Choroid plexus epithelial cell (primary cell): ENCODE measurements around the gene FFAR2.

Experiments used
- DNase-seq: peaks from one replicate; pipeline ENCODE4 v3.0.0-alpha.2; 2010; ENCODE audit warnings: low read depth
- H3K4me3 ChIP-seq: 2 replicates; pipeline ENCODE4 v1.5.1; 2011; ENCODE audit warnings: low read depth, mild to moderate bottlenecking, control low read depth, low read length, moderate library complexity
- CTCF ChIP-seq: conservative IDR thresholded peaks from 2 replicates; pipeline ENCODE4 v1.5.1; 2011; ENCODE audit warnings: low read depth, mild to moderate bottlenecking, control low read depth, inconsistent platforms, low read length, moderate library complexity

FFAR2 gene

GRCh38 chr19:35476149-35476548 is 28.1 kb downstream of the FFAR2 start:
- no peak for DNase-seq
- no peak overlapping the region for H3K4me3 ChIP-seq
- peak; percentile 7 for TF ChIP-seq CTCF

DNA sequence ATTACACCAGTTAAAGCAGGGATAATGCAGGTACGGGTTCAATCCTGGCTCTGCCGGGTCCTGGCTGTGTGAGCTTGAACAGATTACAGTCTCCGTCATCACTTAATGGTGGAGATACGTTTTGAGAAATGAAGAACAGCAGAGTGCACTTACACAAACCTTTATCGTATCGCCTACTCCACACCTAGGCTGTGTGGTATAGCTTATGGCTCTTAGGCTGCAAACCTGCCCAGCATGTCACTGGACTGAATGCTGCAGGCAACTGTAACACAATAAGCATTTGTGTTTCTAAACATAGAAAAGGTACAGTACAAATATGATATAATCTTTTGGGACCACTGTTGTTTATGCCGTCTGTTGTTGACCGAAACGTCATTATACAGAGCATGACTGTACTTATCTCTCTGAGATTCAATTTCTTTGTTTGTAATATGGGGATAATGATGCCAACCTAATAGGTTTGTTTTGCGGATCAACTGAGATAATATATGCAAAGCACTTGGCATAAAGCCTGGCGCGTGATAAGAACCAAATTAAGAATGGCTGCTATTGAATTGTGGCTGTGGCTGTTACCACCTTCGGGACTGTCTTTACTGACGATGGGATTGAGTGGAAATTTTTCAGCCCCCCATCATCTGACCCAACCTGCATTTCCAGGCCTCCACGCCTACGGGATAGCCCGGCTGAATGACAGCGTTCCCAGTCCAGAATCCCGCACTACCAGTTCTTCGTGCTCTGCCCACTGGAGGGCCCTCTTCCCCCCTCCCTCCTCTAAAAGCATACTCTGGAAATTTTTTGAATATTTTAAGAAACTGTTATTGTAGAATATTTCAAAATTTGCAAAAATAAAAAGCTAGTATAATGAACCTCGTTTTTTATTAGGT is 31.0 kb downstream of the FFAR2 start:
- no peak for TF ChIP-seq CTCF
- H3K4me3 ChIP-seq, result no peak overlapping the region
- no peak for DNase-seq

DNA sequence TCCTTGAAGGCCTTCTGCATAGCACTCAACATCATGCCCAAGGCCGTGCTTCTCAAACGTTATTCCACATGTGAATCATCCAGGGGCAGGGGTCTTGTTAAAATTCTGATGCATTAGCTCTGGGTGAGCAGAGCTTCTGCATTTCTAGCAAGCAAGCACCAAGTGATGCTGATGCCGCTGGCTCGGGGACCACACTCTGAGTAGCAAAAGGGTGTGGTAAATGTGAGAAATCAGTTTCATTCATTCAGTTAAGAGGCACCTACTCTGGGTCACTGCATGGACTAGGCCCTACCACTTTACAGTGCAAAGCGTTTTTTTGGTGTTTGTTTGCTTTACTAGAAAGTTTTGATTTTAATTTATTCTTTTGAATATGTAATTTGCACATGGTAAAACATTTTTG is 35.0 kb downstream of the FFAR2 start:
- no peak overlapping the region for H3K4me3 ChIP-seq
- TF ChIP-seq CTCF, result no peak
- no peak for DNase-seq

- H3K4me3 ChIP-seq, result no peak overlapping the region
- TF ChIP-seq CTCF, result no peak
- no peak for DNase-seq
These were observed 36.4 kb downstream of the FFAR2 start for GRCh38 chr19:35484252-35485036.

GRCh38 chr19:35486268-35486708 is 38.2 kb downstream of the FFAR2 start:
- H3K4me3 ChIP-seq, result no peak overlapping the region
- DNase-seq, result no peak
- TF ChIP-seq CTCF, result no peak

DNA sequence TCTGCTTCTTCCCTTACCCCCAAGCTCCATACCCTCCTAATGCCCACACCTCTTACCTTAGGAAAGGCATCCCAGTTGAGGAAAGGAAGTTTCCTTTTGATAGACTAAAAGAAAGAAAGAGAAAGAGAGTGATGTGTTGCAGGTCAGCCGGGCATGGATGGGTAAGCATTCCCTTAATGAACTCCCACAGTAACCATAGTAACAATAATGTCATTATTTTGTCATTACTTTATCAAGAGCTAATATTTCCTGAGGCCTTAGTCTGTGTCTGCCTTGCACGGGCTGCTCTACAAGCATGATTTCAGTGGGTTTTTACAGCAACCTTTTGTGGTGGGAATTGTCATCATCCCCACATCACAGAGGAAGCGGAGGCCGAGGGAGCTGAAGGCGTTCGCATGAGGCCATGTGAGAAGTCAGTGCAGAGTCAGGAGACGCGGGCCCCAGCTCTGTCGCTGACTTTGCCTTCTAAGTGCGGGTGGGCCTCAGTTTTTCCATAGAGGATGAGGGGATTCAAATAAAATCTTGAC is 39.7 kb downstream of the FFAR2 start:
- DNase-seq, result no peak
- TF ChIP-seq CTCF, result no peak

More for the DNA sequence above, 39.7 kb downstream of the FFAR2 start:
- no peak overlapping the region for H3K4me3 ChIP-seq
